ENCODE results near the gene BNIP3. TPM values are rescaled to one million over a fixed set of nuclear protein-coding genes. Genes with fewer than 3 reads are reported as not detected.

Gene BNIP3
- 100 to 1,000 TPM in 3 of 8 experiments, 10 to 100 TPM in 5; 21.6 to 190 (median 61.0) TPM for total RNA-seq

GRCh38 chr10:131981429-131982184 lies at the start of gene BNIP3:
Gene BNIP3, minus strand, starts transcription at chr10:131981923. Its CDS starts 117 bp downstream, at chr10:131981806.
- in situ Hi-C loops (cut with MboI; ENCODE audit: low pct_unique_long_range_greater_than_20kb in 2 of 9, low sequenced_read_pairs in 9 of 9, unreplicated experiment in 9 of 9) = no loop called here
- H3K27ac ChIP-seq = peak within 1 kb of the TSS; percentile 46 to 82
- H3K4me3 ChIP-seq = peak within 1 kb of the TSS; percentile 67 to 89 (median 76)

GRCh38 chr10:132030898-132031463 lies 49.3 kb upstream of the BNIP3 start:
- no peak for ATAC-seq (replicated peaks in 6 of 8)
- WGBS, 10 experiments = 38 to 89% (median 72%) methylated on average over 5 to 11 of the region's 12 CpGs; no CpG with 5 or more reads in 2 of the 10 experiments
- no peaks in the 10 kb centered on the region for H3K4me1 ChIP-seq (replicated peaks in 1 of 2)

More at GRCh38 chr10:131981429-131982184, at the start of gene BNIP3:
- H3K4me1 ChIP-seq (replicated peaks in 1 of 2) = peaks cover 19 to 31% of the 10 kb centered on the region in 2 donors
- ATAC-seq (replicated peaks in 6 of 8) = peak; percentile 79 to 93 (median 90)
- 0% methylated on average over 1 to 3 of the region's 100 CpGs; no CpG with 5 or more reads in 5 of the 10 experiments for WGBS, 10 experiments

GRCh38 chr10:132028706-132029105 lies 47.0 kb upstream of the BNIP3 start:
- in situ Hi-C loops (cut with MboI; ENCODE audit: low pct_unique_long_range_greater_than_20kb in 2 of 9, low sequenced_read_pairs in 9 of 9, unreplicated experiment in 9 of 9) = no loop called here
- Histone ChIP-seq H3K4me3 (no peak overlapping the region), H3K4me1 (replicated peaks in 1 of 2) (no peaks in the 10 kb centered on the region), H3K27ac (no peak overlapping the region)
- WGBS, 10 experiments = 32 to 100% (median 63%) methylated on average over 1 to 6 of the region's 6 CpGs; no CpG with 5 or more reads in 1 of the 10 experiments
- no peak for ATAC-seq (replicated peaks in 6 of 8)

More at GRCh38 chr10:132030898-132031463, 49.3 kb upstream of the BNIP3 start:
- no peak overlapping the region for H3K4me3 ChIP-seq
- no peak overlapping the region for H3K27ac ChIP-seq
- in situ Hi-C loops (cut with MboI; ENCODE audit: low pct_unique_long_range_greater_than_20kb in 2 of 9, low sequenced_read_pairs in 9 of 9, unreplicated experiment in 9 of 9) = no loop called here

GRCh38 chr10:132027423-132027983 lies 45.8 kb upstream of the BNIP3 start:
- no peak for ATAC-seq (replicated peaks in 6 of 8)
- in situ Hi-C loops (cut with MboI; ENCODE audit: low pct_unique_long_range_greater_than_20kb in 2 of 9, low sequenced_read_pairs in 9 of 9, unreplicated experiment in 9 of 9) = no loop called here
- Histone ChIP-seq H3K4me1 (replicated peaks in 1 of 2) (no peaks in the 10 kb centered on the region), H3K27ac (no peak overlapping the region), H3K4me3 (no peak overlapping the region)
- WGBS, 10 experiments = 22 to 100% (median 64%) methylated on average over 1 to 3 of the region's 3 CpGs; no CpG with 5 or more reads in 1 of the 10 experiments

- no peak overlapping the region for H3K27ac ChIP-seq
- ATAC-seq (replicated peaks in 6 of 8) = peak; percentile 92 to 97 (median 96)
- 0 to 66% (median 16%) methylated on average over 2 to 29 of the region's 36 CpGs for WGBS, 10 experiments
- H3K4me1 ChIP-seq (replicated peaks in 1 of 2) = no peaks in the 10 kb centered on the region
- H3K4me3 ChIP-seq = no peak overlapping the region
- in situ Hi-C loops (cut with MboI; ENCODE audit: low pct_unique_long_range_greater_than_20kb in 2 of 9, low sequenced_read_pairs in 9 of 9, unreplicated experiment in 9 of 9) = no loop called here
Measured at GRCh38 chr10:132023092-132023811, 41.5 kb upstream of the BNIP3 start.

GRCh38 chr10:132022241-132022640 lies 40.5 kb upstream of the BNIP3 start:
- in situ Hi-C loops (cut with MboI; ENCODE audit: low pct_unique_long_range_greater_than_20kb in 2 of 9, low sequenced_read_pairs in 9 of 9, unreplicated experiment in 9 of 9) = no loop called here
- no peak overlapping the region for H3K4me3 ChIP-seq
- no peak overlapping the region for H3K27ac ChIP-seq
- WGBS, 10 experiments = 96 to 100% (median 100%) methylated on average over 1 to 6 of the region's 18 CpGs; no CpG with 5 or more reads in 5 of the 10 experiments
- ATAC-seq (replicated peaks in 6 of 8) = no peak
- H3K4me1 ChIP-seq (replicated peaks in 1 of 2) = no peaks in the 10 kb centered on the region

- WGBS, 10 experiments = 78 to 100% (median 80%) methylated on average over 1 to 7 of the region's 16 CpGs; no CpG with 5 or more reads in 7 of the 10 experiments
- Histone ChIP-seq H3K4me1 (replicated peaks in 1 of 2) (no peaks in the 10 kb centered on the region), H3K4me3 (no peak overlapping the region), H3K27ac (no peak overlapping the region)
- in situ Hi-C loops (cut with MboI; ENCODE audit: low pct_unique_long_range_greater_than_20kb in 2 of 9, low sequenced_read_pairs in 9 of 9, unreplicated experiment in 9 of 9) = no loop called here
- ATAC-seq (replicated peaks in 6 of 8) = no peak
Measured at GRCh38 chr10:132021504-132022143, 39.9 kb upstream of the BNIP3 start.

- WGBS, 10 experiments = 0 to 100% (median 93%) methylated on average over 1 to 18 of the region's 24 CpGs
- Histone ChIP-seq H3K4me1 (replicated peaks in 1 of 2) (no peaks in the 10 kb centered on the region), H3K27ac (no peak overlapping the region), H3K4me3 (no peak overlapping the region)
- no peak for ATAC-seq (replicated peaks in 6 of 8)
- in situ Hi-C loops (cut with MboI; ENCODE audit: low pct_unique_long_range_greater_than_20kb in 2 of 9, low sequenced_read_pairs in 9 of 9, unreplicated experiment in 9 of 9) = no loop called here
Measured at GRCh38 chr10:132021046-132021445, 39.3 kb upstream of the BNIP3 start.

GRCh38 chr10:132020456-132020855 lies 38.7 kb upstream of the BNIP3 start:
- Histone ChIP-seq H3K4me3 (no peak overlapping the region), H3K4me1 (replicated peaks in 1 of 2) (no peaks in the 10 kb centered on the region), H3K27ac (no peak overlapping the region)
- in situ Hi-C loops (cut with MboI; ENCODE audit: low pct_unique_long_range_greater_than_20kb in 2 of 9, low sequenced_read_pairs in 9 of 9, unreplicated experiment in 9 of 9) = no loop called here
- 14 to 83% (median 76%) methylated on average over 2 to 12 of the region's 13 CpGs; no CpG with 5 or more reads in 1 of the 10 experiments for WGBS, 10 experiments
- no peak for ATAC-seq (replicated peaks in 6 of 8)

- Histone ChIP-seq H3K4me3 (no peak overlapping the region), H3K27ac (no peak overlapping the region), H3K4me1 (replicated peaks in 1 of 2) (no peaks in the 10 kb centered on the region)
- WGBS, 10 experiments = 47 to 100% (median 72%) methylated on average over 1 to 3 of the region's 7 CpGs; no CpG with 5 or more reads in 6 of the 10 experiments
- in situ Hi-C loops (cut with MboI; ENCODE audit: low pct_unique_long_range_greater_than_20kb in 2 of 9, low sequenced_read_pairs in 9 of 9, unreplicated experiment in 9 of 9) = no loop called here
- ATAC-seq (replicated peaks in 6 of 8) = peak in 4 of 8 experiments; percentile 22 to 36 (median 32)
Measured at GRCh38 chr10:132019366-132019765, 37.6 kb upstream of the BNIP3 start.

GRCh38 chr10:132018446-132018845 lies 36.7 kb upstream of the BNIP3 start:
- H3K4me3 ChIP-seq = no peak overlapping the region
- no peak overlapping the region for H3K27ac ChIP-seq
- H3K4me1 ChIP-seq (replicated peaks in 1 of 2) = no peaks in the 10 kb centered on the region
- ATAC-seq (replicated peaks in 6 of 8) = no peak
- in situ Hi-C loops (cut with MboI; ENCODE audit: low pct_unique_long_range_greater_than_20kb in 2 of 9, low sequenced_read_pairs in 9 of 9, unreplicated experiment in 9 of 9) = no loop called here
- WGBS, 10 experiments = 11 to 90% (median 31%) methylated on average over 2 to 5 of the region's 5 CpGs; no CpG with 5 or more reads in 2 of the 10 experiments

- Histone ChIP-seq H3K27ac (no peak overlapping the region), H3K4me1 (replicated peaks in 1 of 2) (no peaks in the 10 kb centered on the region), H3K4me3 (no peak overlapping the region)
- in situ Hi-C loops (cut with MboI; ENCODE audit: low pct_unique_long_range_greater_than_20kb in 2 of 9, low sequenced_read_pairs in 9 of 9, unreplicated experiment in 9 of 9) = no loop called here
- ATAC-seq (replicated peaks in 6 of 8) = no peak
- WGBS, 10 experiments = 22 to 90% (median 80%) methylated on average over 1 to 6 of the region's 6 CpGs; no CpG with 5 or more reads in 2 of the 10 experiments
Measured at GRCh38 chr10:132016514-132016913, 34.8 kb upstream of the BNIP3 start.

Data from motor neuron (in vitro differentiated cells).